Omental fat pad (tissue), 4 donors: ENCODE measurements around the gene ARHGAP26. TPM values are rescaled to one million over a fixed set of nuclear protein-coding genes. Genes with fewer than 3 reads are reported as not detected.

ENCODE experiments used
- ATAC-seq: fragments of 150-250 bp; one replicate; pipeline ENCODE4 v1.9.1; 2016; ENCODE audit warnings: mild to moderate bottlenecking, moderate library complexity; ENCODE audit not compliant: low FRiP score
- DNase-seq: peaks from one replicate; pipeline ENCODE4 v3.0.0-alpha.2; 2019; ENCODE audit warnings: low spot score
- CTCF ChIP-seq, 3 donors: fragments of 450-650 bp; IDR thresholded peaks; one replicate each; pipeline ENCODE4 v1.5.1; 2016 to 2017; ENCODE audit warnings: antibody characterized with exemption in 3 of 3, mild to moderate bottlenecking in 3 of 3, moderate library complexity in 2 of 3
- total RNA-seq, 4 donors: library from RNA; depleted of rRNA; stranded (reverse); fragments of >200 nt; gene quantifications; one replicate each; pipeline ENCODE4 v1.1.0, GENCODE V29; 2016

Gene ARHGAP26
- total RNA-seq, 4 donors from 2014 or later: 40.4 to 134 (median 63.6) TPM

- TF ChIP-seq CTCF (IDR thresholded peaks at IDR 0.05): no peak
- DNase-seq: no peak
- no peak for ATAC-seq
Measured at GRCh38 chr5:142930395-142931110, 160.4 kb downstream of the ARHGAP26 start.

- no peak for TF ChIP-seq CTCF (IDR thresholded peaks at IDR 0.05)
- no peak for DNase-seq
- no peak for ATAC-seq
Measured at GRCh38 chr5:142931896-142932686, 161.9 kb downstream of the ARHGAP26 start.

GRCh38 chr5:142934051-142934762 is 164.0 kb downstream of the ARHGAP26 start:
- DNase-seq (no peak), ATAC-seq (no peak)
- TF ChIP-seq CTCF (IDR thresholded peaks at IDR 0.05): no peak

- TF ChIP-seq CTCF (IDR thresholded peaks at IDR 0.05): no peak
- no peak for ATAC-seq
- no peak for DNase-seq
Measured at GRCh38 chr5:142935014-142935413, 164.8 kb downstream of the ARHGAP26 start.

- DNase-seq: no peak
- no peak for TF ChIP-seq CTCF (IDR thresholded peaks at IDR 0.05)
- no peak for ATAC-seq
Measured at GRCh38 chr5:142937374-142937773, 167.2 kb downstream of the ARHGAP26 start.

- DNase-seq (no peak), ATAC-seq (no peak)
- TF ChIP-seq CTCF (IDR thresholded peaks at IDR 0.05): no peak
Measured at GRCh38 chr5:142938266-142938880, 168.2 kb downstream of the ARHGAP26 start.
